Brain microvascular endothelial cell (primary cell): ENCODE data around the gene ANKH.

Experiments used
- DNase-seq: peaks from one replicate; pipeline ENCODE4 v3.0.0-alpha.2; 2020
- H3K27ac ChIP-seq: fragments of 250-450 bp; sonication (Bioruptor Pico); 2 replicates; pipeline ENCODE4 v1.5.1; 2020; ENCODE audit warnings: mild to moderate bottlenecking, moderate library complexity
- H3K27me3 ChIP-seq: fragments of 250-450 bp; sonication (Bioruptor Pico); replicated peaks from 2 replicates; pipeline ENCODE4 v1.5.1; 2020; ENCODE audit warnings: mild to moderate bottlenecking
- H3K36me3 ChIP-seq: fragments of 250-450 bp; sonication (Bioruptor Pico); replicated peaks from 2 replicates; pipeline ENCODE4 v1.5.1; 2020; ENCODE audit warnings: mild to moderate bottlenecking
- H3K4me3 ChIP-seq: 2 replicates; pipeline ENCODE4 v1.5.1; 2011; ENCODE audit warnings: low read depth, mild to moderate bottlenecking, control low read depth, low read length, moderate library complexity
- in situ Hi-C: cut with HindIII; loops from 2 replicates; pipeline ENCODE4 v1.10.0; 2017; ENCODE audit warnings: low sequenced_read_pairs, low pct_ligation_motif_present
- TF ChIP-seq, protein P1 (sequence below): IDR thresholded peaks from 2 replicates; pipeline ENCODE4 v1.5.1; 2011; ENCODE audit warnings: low read depth, mild to moderate bottlenecking, moderate library complexity, low read length, control low read depth, inconsistent platforms; ENCODE audit errors: missing control alignments

The ANKH gene

GRCh38 chr5:14671414-14671813 is 200.2 kb downstream of the ANKH start:
- no peak for DNase-seq
- TF ChIP-seq, protein P1, sequence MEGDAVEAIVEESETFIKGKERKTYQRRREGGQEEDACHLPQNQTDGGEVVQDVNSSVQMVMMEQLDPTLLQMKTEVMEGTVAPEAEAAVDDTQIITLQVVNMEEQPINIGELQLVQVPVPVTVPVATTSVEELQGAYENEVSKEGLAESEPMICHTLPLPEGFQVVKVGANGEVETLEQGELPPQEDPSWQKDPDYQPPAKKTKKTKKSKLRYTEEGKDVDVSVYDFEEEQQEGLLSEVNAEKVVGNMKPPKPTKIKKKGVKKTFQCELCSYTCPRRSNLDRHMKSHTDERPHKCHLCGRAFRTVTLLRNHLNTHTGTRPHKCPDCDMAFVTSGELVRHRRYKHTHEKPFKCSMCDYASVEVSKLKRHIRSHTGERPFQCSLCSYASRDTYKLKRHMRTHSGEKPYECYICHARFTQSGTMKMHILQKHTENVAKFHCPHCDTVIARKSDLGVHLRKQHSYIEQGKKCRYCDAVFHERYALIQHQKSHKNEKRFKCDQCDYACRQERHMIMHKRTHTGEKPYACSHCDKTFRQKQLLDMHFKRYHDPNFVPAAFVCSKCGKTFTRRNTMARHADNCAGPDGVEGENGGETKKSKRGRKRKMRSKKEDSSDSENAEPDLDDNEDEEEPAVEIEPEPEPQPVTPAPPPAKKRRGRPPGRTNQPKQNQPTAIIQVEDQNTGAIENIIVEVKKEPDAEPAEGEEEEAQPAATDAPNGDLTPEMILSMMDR = no peak
- in situ Hi-C loops = no loop called here
- no peak overlapping the region for H3K27ac ChIP-seq
- no peaks in the 10 kb centered on the region for H3K36me3 ChIP-seq
- no peaks in the 10 kb centered on the region for H3K27me3 ChIP-seq
- H3K4me3 ChIP-seq = no peak overlapping the region

DNA sequence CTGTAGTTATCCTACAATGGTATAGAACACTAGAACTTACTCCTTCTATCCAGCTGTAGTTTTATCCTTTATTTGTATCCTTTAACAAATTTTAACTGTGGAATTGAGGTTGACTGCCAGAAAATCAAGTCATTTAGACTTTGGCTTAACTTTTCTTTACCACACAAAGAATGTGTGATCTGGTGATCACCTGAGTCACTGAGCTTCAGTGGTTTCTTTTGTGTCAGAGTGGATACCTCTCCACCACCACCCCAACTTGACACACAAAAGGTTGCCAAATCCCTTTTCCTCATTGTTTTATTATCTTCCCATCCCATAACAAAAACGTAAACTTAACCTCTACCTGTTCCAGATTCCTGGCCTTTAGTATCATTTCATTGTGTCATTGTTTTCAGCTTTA is 201.6 kb downstream of the ANKH start:
- no peak overlapping the region for H3K4me3 ChIP-seq
- no peak for DNase-seq
- no peaks in the 10 kb centered on the region for H3K27me3 ChIP-seq
- no peaks in the 10 kb centered on the region for H3K36me3 ChIP-seq
- in situ Hi-C loops = no loop called here
- H3K27ac ChIP-seq = no peak overlapping the region
- TF ChIP-seq, protein P1 = no peak

GRCh38 chr5:14669415-14669814 is 202.2 kb downstream of the ANKH start:
- in situ Hi-C loops = no loop called here
- H3K36me3 ChIP-seq = no peaks in the 10 kb centered on the region
- no peaks in the 10 kb centered on the region for H3K27me3 ChIP-seq
- DNase-seq = no peak
- TF ChIP-seq, protein P1 = no peak
- no peak overlapping the region for H3K4me3 ChIP-seq
- H3K27ac ChIP-seq = no peak overlapping the region

GRCh38 chr5:14668181-14668591 is 203.4 kb downstream of the ANKH start:
- no peak overlapping the region for H3K4me3 ChIP-seq
- in situ Hi-C loops = no loop called here
- H3K27ac ChIP-seq = no peak overlapping the region
- no peaks in the 10 kb centered on the region for H3K36me3 ChIP-seq
- TF ChIP-seq, protein P1 = no peak
- no peaks in the 10 kb centered on the region for H3K27me3 ChIP-seq
- DNase-seq = no peak

- in situ Hi-C loops = no loop called here
- DNase-seq = no peak
- TF ChIP-seq, protein P1 = no peak
- no peaks in the 10 kb centered on the region for H3K27me3 ChIP-seq
- H3K36me3 ChIP-seq = no peaks in the 10 kb centered on the region
- H3K27ac ChIP-seq = no peak overlapping the region
- H3K4me3 ChIP-seq = no peak overlapping the region
Observed at GRCh38 chr5:14667770-14668169, 203.8 kb downstream of the ANKH start.

DNA sequence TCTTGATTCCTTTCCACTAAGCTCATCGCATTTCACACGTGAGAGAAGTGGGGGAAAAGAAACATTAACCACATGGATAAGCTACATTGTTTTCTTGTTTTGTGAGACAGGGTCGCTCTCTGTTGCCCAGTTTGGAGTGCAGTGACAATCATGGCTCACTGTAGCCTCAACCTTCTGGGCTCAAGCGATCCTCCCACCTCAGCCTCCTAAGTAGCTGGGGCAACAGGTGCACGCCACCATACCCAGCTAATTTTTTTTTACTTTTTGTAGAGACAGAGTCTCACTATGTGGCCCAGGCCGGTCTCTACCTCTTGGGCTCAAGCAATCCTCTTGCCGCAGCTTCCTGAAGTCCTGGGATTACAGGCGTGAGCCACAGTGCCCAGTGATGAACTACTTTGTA is 204.3 kb downstream of the ANKH start:
- no peak overlapping the region for H3K4me3 ChIP-seq
- no peak for DNase-seq
- in situ Hi-C loops = no loop called here

More for the DNA sequence above, 204.3 kb downstream of the ANKH start:
- Histone ChIP-seq H3K36me3 (no peaks in the 10 kb centered on the region), H3K27ac (no peak overlapping the region), H3K27me3 (no peaks in the 10 kb centered on the region)
- TF ChIP-seq, protein P1 = no peak
